ENCODE data around the gene FOXA2.
"Not testable (repeated sequence)": the region's sequence is repeated elsewhere in the genome, so short reads cannot be mapped to it uniquely, and the experiment has no call there.

The FOXA2 gene

GRCh38 chr20:22584522-22584921 lies at the start of gene FOXA2:
TSS of gene FOXA2 (minus strand) at chr20:22584572. CDS start at chr20:22584278, 294 bp downstream.
- DNase-seq, result no peak

GRCh38 chr20:22630701-22631100 lies 46.3 kb upstream of the FOXA2 start:
- DNase-seq, result no peak

GRCh38 chr20:22629927-22630326 lies 45.6 kb upstream of the FOXA2 start:
- DNase-seq, result no peak

- no peak for DNase-seq
Observed at GRCh38 chr20:22629447-22629846, 45.1 kb upstream of the FOXA2 start.

DNA sequence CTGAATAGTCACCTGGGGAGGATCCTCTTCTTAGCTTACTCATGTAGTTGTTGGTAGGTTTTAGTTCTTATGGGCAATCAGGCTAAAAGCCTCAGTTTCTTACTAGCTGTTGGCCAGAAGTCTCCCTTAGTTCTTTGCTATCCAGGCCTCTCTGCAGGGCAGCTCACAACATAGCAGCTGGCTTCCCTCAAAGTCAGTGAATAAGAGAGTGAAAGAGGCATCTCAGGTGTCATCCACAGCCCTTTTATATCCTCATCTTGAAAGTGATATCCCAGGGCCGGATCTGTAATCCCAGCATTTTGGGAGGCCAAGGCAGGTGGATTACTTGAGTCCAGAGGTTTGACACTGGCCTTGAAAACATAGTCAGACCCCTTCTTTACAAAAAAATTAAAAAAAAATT lies 42.1 kb upstream of the FOXA2 start:
- DNase-seq, result no peak

DNA sequence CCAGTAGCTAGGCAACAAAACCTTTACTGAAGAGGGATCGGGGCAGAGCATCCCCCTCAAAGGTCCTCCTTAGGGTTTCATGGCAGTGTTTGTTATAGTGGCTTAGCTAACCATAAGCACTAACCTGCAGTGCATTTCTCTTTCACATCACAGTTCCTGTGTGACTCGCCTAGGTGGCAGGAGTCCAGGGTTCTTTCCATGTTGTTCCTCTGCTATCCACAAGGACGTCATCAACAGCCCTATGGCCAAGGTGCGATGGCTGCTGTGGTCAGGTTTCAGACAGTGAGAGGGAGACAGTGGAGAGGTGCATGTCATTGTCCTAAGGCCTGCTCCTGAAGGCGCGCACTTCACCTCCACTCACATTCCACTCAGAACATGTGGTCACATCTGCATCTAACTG lies 38.8 kb upstream of the FOXA2 start:
- no peak for DNase-seq

DNA sequence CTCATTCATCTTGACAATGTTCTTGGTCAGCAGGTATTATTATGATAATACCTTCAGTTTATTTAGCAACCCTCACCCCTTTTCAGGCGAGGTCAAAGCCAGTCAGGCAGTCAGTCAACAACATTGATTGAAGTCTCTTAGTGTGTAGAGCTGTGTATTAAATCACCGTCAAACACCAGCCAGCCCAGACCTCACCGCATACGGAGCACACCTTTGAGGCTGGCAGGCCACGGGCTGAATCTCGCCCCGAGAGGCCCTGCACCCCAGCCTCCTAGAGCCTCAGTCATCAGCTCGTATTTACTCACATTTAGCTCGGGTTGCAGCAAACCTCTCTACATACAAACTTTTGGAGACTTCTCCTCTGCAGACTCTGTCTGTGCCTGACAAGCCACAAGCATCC lies 36.0 kb upstream of the FOXA2 start:
- DNase-seq, result peak; percentile 51

DNA sequence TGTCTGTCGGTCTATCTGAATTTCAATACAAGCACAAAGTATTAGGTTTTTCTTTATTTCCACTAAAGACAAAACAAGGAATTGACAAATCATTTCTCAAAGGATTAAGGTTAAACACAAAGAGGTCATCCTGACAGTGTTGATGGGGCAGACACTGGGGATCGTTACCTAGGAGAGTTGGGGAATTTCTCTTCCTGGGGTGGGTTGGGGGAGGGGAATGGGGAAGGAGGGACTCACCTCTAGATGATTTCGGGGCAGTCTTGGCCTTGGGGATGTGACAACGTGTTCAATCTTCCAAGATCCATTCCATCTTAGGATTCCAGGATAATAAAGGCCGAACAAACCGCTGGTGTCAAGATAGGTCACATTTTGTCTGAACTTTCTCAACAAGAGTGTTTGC lies 35.4 kb upstream of the FOXA2 start:
- DNase-seq, result no peak

GRCh38 chr20:22619272-22619671 lies 34.9 kb upstream of the FOXA2 start:
- DNase-seq, result no peak

DNA sequence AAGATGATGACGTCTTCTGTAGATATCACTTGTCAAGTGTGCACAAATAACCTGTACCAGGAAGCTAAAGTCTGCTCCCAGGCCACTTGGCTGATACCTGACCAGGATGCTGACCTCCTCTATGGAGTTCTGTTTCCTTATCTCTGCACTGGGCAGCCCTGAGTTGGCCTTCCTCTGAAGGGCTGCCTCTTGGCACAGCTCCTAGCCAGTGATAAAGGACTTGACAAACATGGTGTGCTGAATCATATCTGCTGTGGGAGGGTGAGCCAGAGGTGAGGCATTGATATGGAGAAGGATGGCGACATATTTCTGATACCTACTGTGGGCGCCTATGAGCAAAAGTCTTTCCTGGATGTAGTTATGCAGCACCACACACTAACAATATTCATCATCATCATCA lies 32.8 kb upstream of the FOXA2 start:
- DNase-seq, result no peak

DNA sequence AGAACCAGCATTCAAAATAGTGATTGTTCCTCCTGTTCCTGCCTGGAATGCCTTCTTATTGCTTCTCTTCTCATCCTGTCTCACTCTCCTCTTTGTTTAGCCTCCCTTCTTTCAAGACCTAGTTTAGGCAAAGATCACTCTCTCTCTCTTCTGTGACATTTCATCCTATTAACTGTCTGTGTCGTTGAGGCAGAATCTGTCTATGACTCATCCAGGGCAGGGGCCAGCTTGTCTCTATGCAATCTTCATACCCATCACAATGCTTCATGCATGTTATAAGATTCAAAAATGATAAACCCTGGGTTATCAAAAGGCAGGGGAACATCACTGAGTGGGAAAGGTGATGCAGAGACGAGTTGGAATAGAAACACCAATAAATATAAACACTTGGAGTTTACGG lies 32.2 kb upstream of the FOXA2 start:
- no peak for DNase-seq

DNA sequence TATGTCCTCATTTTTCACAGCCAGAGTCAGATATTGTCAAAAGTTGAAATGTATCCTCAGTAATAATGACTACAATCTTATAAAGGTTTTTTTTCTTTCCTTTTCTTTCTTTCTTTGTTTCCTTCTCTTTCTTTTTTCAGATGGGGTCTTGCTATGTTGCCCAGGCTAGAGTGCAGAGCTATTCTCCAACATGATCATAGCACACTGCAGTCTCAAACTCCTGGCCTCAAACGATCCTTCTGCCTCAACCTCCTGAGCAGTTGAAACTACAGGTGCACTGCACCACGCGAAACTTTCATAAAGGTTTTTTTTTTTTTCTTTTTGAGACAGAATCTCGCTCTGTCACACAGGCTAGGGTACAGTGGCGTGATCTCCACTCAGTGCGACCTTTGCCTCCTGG lies 31.1 kb upstream of the FOXA2 start:
- no peak for DNase-seq

DNA sequence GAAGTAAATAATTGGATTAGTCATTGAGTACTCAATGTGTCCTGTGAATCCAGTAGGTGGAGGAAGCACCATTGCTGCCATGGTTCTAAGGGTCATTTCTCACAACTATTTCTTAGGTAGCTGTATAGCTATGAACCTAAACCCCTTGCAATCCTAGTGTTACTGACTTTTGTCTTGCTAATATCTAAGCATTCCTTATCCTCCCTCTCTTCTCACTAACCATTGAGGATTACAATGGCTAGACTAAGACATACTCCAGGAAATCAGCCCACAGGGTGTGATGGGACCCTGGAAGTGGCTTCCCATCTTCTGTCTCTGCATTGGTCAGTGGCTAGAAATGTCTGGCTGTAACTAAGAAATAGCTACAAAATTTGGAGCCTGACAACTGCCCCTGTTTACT lies 27.3 kb upstream of the FOXA2 start:
- DNase-seq, result no peak

DNA sequence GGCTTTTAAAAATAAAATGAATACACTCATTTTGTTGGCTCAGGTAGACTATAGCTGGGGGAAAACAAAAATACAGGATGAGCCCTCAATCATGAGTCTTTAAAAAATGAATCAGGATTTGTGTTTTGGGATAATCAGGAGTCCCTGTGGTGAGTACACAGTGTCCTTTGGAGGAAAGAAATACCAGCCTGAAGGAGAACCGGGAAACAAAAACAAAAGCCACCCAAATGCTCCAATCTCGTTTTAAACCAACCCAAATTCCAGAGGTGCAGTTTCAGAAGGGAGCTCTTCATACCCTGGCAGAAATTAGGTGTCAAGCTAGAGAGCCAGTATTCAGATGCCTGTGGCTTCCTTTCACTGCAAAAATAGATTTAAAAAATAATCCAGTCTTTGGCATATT lies 23.3 kb upstream of the FOXA2 start:
- DNase-seq, result no peak

DNA sequence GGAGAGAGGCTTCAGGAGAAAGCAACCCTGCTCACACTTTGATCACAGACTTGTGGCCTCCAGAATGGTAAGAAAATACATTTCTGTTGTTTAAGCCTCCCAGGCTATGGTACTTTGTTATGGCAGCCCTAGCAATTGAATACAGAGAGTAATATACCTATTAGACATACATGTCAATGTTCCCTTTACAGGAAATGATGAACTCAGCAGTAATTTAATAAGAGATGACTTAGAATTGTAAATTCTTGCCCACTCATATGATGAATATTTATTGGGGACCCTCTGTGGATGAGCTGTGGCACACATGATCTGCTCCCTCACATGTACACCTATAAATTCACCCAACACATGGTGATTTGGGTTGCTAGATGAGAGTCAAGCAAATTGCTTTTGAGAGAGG lies 20.4 kb upstream of the FOXA2 start:
- DNase-seq, result no peak

DNA sequence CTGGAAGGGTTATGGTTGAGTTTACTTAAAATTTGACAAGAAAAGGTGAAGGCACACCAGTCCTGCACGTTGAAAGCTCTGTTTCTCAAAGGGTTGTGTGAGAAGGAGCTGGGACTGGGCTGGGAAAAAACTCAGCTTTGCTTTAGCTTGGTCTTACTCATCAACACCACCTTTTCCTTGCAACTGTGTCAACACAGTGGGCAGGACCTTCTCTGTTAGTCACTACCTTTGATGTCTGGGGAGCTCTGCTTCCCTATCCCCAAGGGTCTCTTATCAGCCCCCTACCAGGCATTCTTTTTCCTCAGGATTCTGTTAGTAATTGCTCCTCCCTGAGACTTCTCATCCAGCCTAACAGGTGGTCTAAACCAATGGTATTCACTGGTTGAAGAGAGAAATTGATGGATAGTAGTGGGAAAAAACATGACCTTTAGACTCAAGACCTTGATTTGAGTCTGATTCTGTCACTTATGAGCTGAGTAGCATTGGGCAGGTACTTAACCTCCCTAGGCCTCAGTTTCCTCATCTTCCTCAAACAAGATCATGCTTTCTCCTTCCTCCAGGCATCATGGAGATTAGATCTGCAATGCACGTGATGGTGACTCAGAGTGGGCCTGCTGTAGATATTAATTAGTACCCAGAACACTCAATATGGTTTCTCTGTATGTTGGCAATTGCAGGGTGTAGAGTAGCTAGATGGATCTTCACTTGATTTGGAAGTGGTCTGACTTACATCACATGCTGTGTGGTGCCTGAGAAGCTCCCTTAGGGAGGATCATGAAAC lies 17.2 kb upstream of the FOXA2 start:
- DNase-seq, result no peak

GRCh38 chr20:22599258-22599657 lies 14.9 kb upstream of the FOXA2 start:
- DNase-seq, result not testable (repeated sequence)

- no peak for DNase-seq
Observed at GRCh38 chr20:22597303-22597702, 12.9 kb upstream of the FOXA2 start.

DNA sequence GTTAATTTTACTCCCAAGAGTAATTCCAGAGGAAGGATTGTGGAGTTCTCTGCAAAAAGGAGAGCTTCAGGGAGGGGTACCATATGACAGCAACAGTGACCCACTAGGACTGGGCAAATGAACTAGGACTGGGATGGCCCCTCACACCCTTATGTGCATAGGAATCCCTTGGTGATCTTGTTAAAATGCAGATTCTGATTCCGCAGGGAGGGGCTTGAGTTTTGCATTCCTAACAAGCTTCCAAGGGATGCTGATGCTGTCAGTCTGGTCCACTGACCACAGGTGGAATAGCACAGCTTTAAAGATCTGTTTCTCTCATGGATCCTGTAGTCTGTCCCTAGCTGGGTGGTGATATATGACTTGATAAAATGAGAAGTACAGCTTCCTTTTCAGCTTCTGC lies 6.3 kb upstream of the FOXA2 start:
- DNase-seq, result peak; percentile 20

GRCh38 chr20:22586645-22587310 lies 2.4 kb upstream of the FOXA2 start:
- no peak for DNase-seq

DNA sequence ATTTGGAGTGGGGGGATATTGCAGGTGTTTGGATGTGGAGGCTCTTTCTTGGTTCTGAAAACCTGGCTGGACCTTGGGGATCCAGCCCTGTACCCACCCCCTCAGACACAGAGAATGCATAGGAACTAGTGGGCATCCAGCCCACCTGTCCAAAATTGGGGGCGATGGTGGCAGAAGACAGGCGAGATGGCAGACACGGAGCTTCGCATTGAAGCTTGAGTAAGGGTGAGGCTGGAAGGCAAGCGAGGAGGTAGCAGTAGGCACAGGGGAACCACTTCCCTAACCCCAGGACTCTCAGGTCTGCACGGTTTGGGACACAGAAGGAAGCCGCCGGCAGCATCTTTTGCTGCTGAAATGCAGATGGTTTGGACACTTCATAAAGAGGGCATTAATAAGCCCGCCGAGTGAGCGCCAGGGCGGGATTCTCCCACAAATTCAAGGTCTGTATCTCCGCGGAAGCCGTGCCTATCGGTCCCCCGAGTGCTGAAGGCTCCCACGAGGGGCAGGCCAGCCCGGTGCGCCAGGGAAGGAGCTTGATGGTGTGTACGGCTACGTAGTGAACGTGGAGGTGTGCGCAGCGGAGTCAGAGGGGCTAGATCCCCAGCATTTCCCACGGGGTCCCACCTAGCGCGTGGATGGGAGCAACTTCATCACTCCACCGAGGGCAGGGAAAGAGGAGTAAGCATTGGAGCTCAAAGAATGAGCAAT lies 1.6 kb upstream of the FOXA2 start:
- DNase-seq, result no peak

DNA sequence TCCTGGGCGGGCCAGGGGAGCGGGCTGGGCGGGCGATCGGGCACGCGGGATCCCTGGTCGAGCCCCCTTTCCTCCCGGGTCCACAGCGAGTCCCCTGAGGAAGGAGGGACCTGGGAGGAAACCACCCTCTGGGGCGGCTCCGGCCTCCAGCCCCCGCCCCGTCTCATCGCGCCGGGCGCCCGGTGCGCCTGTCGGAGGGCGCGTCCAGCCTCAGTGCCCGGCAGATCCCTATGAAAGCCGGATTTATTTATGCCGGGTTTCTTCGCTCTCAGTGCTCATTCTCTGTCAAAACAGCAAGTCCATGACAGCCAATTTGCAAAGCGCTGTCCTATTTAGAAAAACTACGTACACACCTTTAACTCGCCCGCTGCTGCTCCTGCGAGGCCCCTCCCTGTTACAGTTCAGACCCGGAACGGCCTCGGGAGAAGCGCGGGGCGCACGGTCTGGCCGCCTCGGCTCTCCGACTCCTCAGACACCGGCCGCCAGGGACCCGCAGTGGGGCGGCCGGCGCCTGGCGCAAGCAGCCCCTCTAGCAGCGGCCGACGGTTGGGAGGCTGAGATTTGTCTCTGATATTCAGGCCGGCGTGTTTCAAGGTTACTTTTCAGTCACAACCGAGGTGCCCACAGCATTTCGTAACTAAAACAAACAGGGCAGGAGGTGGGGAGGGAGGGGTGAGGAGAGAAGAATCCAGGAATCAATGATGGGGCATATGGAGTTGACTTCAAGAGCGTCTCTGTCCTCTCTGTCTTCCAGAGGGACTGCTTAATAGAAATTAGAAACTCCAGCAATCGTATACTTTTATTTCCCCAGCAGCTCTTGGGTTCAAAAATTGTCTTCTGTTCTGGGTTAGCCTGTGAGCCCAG lies 782 bp upstream of the FOXA2 start:
- no peak for DNase-seq
